Panc1 (cell line): Measurements from ENCODE around the gene KRTAP26-1. TPM values are rescaled to one million over a fixed set of nuclear protein-coding genes. Genes with fewer than 3 reads are reported as not detected.

Experiments used
- ATAC-seq: fragments of 200-7000 bp; cut with Tn5 transposase; 2 replicates; pipeline ENCODE4 v1.9.1; 2020; ENCODE audit warnings: mild to moderate bottlenecking, moderate library complexity
- BruUV-seq: library from RNA; stranded (reverse); fragments of 400-500 nt; replicated peaks from 2 replicates; lab custom pipeline; 2021; lab: Mats Ljungman, UMichigan
- CTCF ChIA-PET: fragments of 300-600 bp; sonication (Branson Sonifier 250); formaldehyde crosslinking; loops from one replicate; lab custom pipeline; 2022; ENCODE audit warnings: antibody characterized with exemption; lab: Charles Lee
- POLR2A ChIA-PET: fragments of 300-600 bp; sonication (Branson Sonifier 250); formaldehyde crosslinking; loops from one replicate; lab custom pipeline; 2022; ENCODE audit warnings: antibody characterized with exemption; lab: Charles Lee
- DNase-seq: peaks from one replicate; pipeline ENCODE4 v3.0.0-alpha.2; 2010; ENCODE audit warnings: low read depth, low spot score
- H3K27ac ChIP-seq: 2 replicates; pipeline ENCODE4 v1.5.1; 2011; ENCODE audit warnings: mild to moderate bottlenecking, low read length, inconsistent platforms
- H3K27me3 ChIP-seq: fragments of 200-500 bp; sonication (Bioruptor generic); 2 replicates; pipeline ENCODE4 v1.6.0; 2014; ENCODE audit warnings: low read length, inconsistent platforms; ENCODE audit not compliant: control insufficient read depth, insufficient read depth
- H3K36me3 ChIP-seq: fragments of 200-500 bp; sonication (Bioruptor generic); 2 replicates; pipeline ENCODE4 v1.5.1; 2014; ENCODE audit warnings: inconsistent platforms, mild to moderate bottlenecking, low read length, moderate library complexity; ENCODE audit not compliant: control insufficient read depth, insufficient read depth
- H3K4me1 ChIP-seq: 2 replicates; pipeline ENCODE4 v1.5.1; 2011; ENCODE audit warnings: inconsistent platforms, mild to moderate bottlenecking, low read length, moderate library complexity; ENCODE audit not compliant: control insufficient read depth, insufficient read depth
- H3K4me3 ChIP-seq, 2 experiments: 2 replicates each; pipeline ENCODE4 v1.5.1; 2011 to 2012; ENCODE audit warnings: low read depth in 2 of 2, low read length in 2 of 2, mild to moderate bottlenecking in 2 of 2, inconsistent platforms in 1 of 2, moderate library complexity in 1 of 2
- H3K9me3 ChIP-seq: fragments of 200-500 bp; sonication (Bioruptor generic); 2 replicates; pipeline ENCODE4 v1.5.1; 2014; ENCODE audit warnings: low read depth, mild to moderate bottlenecking, inconsistent platforms, low read length, moderate library complexity; ENCODE audit not compliant: control insufficient read depth, insufficient read depth
- CTCF ChIP-seq: fragments of 450-650 bp; IDR thresholded peaks from 2 replicates; pipeline ENCODE4 v1.5.1; 2017; ENCODE audit warnings: mild to moderate bottlenecking
- POLR2AphosphoS5 ChIP-seq: IDR thresholded peaks from 2 replicates; pipeline ENCODE4 v1.6.1; 2012; ENCODE audit warnings: mild to moderate bottlenecking, low read depth, low read length, moderate library complexity
- REST ChIP-seq, 2 experiments: IDR thresholded peaks; 2 replicates each; pipeline ENCODE4 v1.6.1; 2011 to 2012; ENCODE audit warnings: low read depth in 2 of 2, control low read depth in 1 of 2, low read length in 1 of 2, mild to moderate bottlenecking in 1 of 2, moderate library complexity in 1 of 2; ENCODE audit not compliant: insufficient read depth in 1 of 2
- SIN3A ChIP-seq: IDR thresholded peaks from 2 replicates; pipeline ENCODE4 v1.6.1; 2012; ENCODE audit warnings: low read depth, mild to moderate bottlenecking, low read length, moderate library complexity, borderline replicate concordance; ENCODE audit not compliant: insufficient read depth
- TCF7L2 ChIP-seq: IDR thresholded peaks from 2 replicates; pipeline ENCODE4 v1.6.1; 2011; ENCODE audit warnings: mild to moderate bottlenecking, low read depth, low read length, inconsistent platforms
- in situ Hi-C: cut with HindIII; loops from 2 replicates; pipeline ENCODE4 v1.10.0; 2016; ENCODE audit warnings: low sequenced_read_pairs, low pct_unique_long_range_greater_than_20kb
- intact Hi-C: fragments of 100-400 bp; cut with micrococcal nuclease; formaldehyde crosslinking; loops from one replicate; pipeline ENCODE4 v1.10.0; 2022; ENCODE audit not compliant: unreplicated experiment
- total RNA-seq: library from RNA; stranded (reverse); gene quantifications from one replicate; pipeline ENCODE4 v1.2.1, GENCODE V29; 2021; ENCODE audit not compliant: unreplicated experiment

The KRTAP26-1 gene
- total RNA-seq, 1 experiment from 2014 or later = not detected

- in situ Hi-C loops = no loop called here
- Histone ChIP-seq H3K4me3 (no peak overlapping the region), H3K9me3 (no peaks in the 10 kb centered on the region), H3K4me1 (no peaks in the 10 kb centered on the region), H3K27me3 (no peaks in the 10 kb centered on the region), H3K36me3 (no peaks in the 10 kb centered on the region), H3K27ac (no peak overlapping the region)
- intact Hi-C loops = no loop called here
- no TSS peak for BruUV-seq
- ChIA-PET POLR2A (no interaction called here), CTCF (no interaction called here)
- TF ChIP-seq SIN3A (no peak), POLR2AphosphoS5 (no peak), CTCF (no peak), TCF7L2 (no peak), REST (IDR thresholded peaks at IDR 0.05; ENCODE audit: insufficient read depth in 1 of 2, low read depth in 2 of 2, low read length in 1 of 2) (no peak)
- ATAC-seq (no peak), DNase-seq (no peak)
Measured at GRCh38 chr21:30332681-30333080, 12.6 kb upstream of the KRTAP26-1 start.

DNA sequence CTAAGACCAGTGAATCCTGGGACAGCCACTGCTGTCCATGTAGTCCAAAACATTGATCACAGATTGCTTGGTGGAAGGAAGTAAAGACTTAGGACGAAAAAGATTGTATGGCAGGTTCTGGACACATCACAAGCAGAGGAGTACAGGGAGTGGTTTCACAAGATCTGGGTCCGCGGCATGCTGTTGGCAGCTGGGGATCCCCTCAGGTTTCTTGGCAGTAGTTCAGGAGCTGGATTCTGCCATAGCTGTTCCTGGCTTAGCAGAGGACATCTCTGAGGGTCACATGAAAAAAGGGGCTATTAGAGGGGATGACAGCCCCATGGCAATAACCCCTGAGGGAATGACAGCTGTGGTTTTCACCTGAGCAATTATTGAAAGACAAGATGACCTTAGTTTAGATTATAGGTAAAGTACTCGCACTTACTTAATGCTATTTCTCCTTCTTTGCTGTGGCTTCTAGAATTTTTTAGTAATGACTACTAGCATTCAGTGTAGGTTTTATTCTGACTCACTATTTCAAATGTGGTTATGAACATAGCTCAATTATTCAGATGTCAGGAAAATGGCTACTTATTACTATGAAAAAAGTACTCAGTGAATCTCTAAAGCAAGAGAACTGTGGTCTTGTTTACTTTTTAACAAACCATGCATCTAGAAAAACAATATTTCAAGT lies 9.2 kb upstream of the KRTAP26-1 start:
- in situ Hi-C loops (no loop called here), intact Hi-C loops (no loop called here)
- no peaks in the 10 kb centered on the region for H3K9me3 ChIP-seq
- TF ChIP-seq CTCF (no peak), TCF7L2 (no peak), SIN3A (no peak)
- no TSS peak for BruUV-seq
- H3K4me3 ChIP-seq = no peak overlapping the region
- no peaks in the 10 kb centered on the region for H3K4me1 ChIP-seq
- POLR2A ChIA-PET = no interaction called here
- ATAC-seq (no peak), DNase-seq (no peak)
- CTCF ChIA-PET = no interaction called here
- no peak overlapping the region for H3K27ac ChIP-seq
- H3K36me3 ChIP-seq = no peaks in the 10 kb centered on the region
- H3K27me3 ChIP-seq = no peaks in the 10 kb centered on the region
